GM21526 (cell line): ENCODE data around the gene SLC6A7.

ENCODE experiments used
- ATAC-seq: cut with Tn5 transposase; IDR thresholded peaks from one replicate; pipeline ENCODE4 v1.9.1; 2021; ENCODE audit warnings: moderate library complexity; ENCODE audit not compliant: unreplicated experiment, low FRiP score

The SLC6A7 gene

DNA sequence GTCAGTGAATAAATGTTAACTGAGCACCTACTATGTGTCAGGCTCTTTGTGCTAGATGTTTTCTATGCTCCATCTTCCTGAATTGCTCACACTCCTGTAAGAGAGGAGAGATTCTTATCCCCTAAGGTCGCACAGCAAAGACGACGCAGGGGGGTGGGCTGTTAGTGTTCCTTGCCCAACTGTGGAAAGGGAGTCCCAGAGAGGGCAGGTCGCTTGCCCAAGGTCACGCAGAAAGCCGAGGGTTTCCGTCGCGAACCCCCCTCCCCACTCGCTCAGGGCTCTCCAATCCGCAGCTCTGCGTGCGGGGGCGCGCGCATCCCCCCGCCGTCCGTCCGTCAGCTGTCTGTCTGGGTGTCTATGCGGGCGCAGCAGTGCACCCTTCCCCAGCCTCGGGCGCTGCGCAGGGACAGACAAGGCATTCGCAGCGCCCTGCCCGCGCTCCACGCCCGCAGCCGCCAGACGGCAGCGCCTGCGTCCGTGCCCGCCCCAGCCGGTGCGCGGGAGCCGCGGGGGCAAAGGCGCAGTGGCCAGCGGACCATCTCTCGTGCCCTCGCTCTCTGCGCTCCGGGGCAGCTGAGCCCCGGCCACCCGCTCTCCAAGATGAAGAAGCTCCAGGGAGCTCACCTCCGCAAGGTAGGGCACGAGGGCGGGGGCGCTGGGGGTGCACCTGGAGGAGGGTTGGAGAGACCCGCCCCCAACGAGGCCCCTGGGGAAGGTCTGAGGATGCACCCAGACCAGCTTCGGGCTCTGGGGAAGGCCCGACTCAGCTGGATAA, at the start of gene SLC6A7:
TSS of gene SLC6A7 (plus strand) at position 335 of the 775 bp plus-strand sequence. CDS start at position 601, 266 bp downstream.
- ATAC-seq = no peak

DNA sequence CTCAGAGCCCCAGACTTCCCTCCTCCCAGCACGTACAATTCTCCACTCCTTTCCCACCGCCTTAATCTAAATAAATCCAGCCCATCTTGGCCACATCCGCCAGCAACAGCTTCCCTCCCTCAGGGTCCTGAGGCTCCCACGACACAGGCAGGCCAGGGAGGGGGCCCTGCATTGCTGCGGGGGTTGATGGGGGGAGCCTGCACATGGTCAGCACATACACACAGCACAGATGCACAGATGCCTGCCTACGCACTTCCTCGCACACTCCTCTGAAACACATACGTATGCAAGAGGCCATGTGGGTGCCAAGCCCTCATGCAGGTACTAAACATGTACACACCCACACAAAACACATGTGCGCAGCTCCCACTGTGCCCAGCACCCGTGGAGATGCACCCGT, 49.0 kb upstream of the SLC6A7 start:
- no peak for ATAC-seq

DNA sequence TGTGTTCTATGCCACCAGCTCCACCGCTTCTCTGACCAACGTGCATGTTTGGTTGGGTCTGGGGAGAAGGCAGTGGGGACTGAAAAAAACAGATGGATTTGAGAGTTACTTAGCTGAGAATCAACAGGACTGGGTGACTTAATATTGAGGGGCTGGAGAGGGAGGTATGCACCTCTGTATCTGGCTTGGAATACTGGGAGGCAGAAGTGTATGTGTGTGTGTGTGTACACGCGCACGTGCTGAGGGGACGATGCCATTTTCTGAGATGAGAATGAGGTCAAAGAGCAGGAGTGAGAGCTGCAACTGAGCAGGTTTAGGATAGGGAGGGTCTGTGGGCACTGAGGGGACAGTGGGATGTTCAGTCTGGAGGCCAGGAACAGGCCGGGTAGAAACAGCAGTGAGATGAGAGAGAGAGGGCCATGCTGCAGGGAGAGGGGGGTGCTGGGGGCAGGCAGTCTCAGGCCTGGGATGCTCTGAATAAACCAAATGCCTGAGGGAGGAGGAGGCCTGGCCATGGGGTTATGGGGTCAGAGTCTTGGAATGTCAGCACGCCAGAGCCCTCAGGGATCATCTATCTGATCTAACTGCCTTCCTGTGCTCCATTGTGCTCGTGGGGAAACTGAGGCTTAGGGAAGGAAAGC, 48.2 kb upstream of the SLC6A7 start:
- ATAC-seq = no peak

DNA sequence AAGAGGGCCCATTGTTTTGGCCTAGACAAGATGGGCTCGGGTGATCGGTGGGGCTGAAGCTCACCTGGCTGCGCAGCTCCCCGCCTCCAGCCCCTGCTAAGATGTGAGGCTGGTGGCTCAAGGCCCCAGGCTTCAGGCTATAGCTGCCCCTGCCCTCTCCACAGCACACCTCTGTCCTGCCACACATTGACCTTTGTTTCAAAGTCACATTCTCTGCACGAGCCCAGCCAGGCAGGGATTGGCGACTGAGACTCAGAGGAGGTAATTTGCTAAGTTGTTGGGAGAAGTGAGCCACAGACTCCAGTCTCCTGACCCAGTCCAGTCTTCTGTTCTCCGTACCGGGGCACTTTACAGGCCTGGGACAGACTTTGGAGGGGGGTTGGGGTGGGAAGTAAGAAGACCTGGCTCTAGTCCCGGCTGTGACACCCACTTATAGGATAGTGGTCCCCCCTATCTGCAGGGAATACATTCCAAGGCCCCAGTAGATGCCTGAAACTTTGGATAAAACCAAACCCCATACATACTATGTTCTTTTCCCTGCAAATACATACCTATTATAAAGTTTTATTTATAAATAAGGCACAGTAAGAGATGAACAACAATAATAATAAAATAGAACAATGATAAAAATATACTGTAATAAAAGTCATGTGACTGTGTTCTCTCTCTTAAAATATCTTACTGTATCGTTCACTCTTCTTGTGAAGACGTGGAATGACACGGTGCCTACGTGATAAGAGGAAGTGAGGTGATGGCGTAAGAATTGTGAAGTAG, 47.5 kb upstream of the SLC6A7 start:
- no peak for ATAC-seq

DNA sequence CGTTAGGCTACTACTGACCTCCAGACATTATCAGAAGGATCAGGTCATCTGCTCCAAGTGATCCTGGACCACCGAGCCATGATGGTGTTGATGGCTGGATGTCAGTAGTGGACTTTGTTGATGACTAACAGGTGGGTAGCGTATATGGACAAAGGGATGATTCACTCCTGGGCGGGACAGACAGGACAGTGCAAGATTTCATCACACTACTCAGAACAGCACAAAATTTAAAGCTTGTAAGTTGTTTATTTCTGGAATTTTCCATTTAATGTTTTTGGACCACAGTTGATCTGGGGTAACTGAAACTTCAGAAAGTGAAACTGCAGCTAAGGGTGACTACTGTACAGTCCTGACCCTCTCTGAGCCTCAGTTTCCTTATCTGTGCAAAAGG, 46.9 kb upstream of the SLC6A7 start:
- no peak for ATAC-seq

DNA sequence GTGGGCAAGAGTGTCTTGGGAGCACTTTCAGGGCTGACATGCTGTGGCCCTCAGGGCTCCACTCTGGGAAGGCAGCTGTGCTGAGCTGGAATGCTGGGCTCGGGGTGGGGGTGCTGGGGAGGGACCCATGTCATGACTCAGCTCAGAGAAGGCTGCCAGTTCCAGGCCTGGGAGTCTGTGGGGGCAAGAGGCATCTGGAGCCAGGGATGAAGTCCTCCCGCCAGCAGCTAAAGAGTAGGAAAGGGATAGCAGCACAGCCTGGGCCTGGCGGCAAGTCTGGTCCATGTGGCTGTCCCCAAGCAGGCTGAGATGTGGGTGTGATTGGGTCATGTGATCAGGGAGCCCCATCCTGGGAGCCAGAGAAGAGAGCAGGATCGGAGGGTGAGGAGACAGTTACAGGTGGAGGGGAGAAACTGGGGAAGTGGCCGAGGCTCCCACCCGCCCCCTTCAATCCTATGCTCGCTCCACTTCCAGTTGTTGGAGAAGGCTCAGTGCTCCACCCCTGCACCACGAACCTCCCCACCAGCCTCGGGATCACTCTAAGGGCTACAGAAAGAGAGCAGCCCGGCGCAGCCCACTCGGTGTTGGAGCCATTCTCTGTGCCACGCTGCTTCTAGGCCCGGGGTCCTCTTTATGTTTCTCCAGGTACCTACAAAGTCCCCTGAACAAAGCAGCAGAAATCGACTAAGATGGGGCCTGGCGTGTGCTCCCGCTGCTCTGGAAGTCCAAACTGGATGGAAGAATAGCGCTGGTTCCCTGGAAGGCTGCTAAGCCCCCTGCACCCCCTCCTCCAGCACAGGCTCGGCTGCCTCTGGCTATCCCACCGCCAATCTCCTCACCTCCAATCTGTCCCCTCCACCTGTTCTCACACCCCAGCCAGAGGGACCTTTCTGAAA, 46.3 kb upstream of the SLC6A7 start:
- ATAC-seq = no peak

DNA sequence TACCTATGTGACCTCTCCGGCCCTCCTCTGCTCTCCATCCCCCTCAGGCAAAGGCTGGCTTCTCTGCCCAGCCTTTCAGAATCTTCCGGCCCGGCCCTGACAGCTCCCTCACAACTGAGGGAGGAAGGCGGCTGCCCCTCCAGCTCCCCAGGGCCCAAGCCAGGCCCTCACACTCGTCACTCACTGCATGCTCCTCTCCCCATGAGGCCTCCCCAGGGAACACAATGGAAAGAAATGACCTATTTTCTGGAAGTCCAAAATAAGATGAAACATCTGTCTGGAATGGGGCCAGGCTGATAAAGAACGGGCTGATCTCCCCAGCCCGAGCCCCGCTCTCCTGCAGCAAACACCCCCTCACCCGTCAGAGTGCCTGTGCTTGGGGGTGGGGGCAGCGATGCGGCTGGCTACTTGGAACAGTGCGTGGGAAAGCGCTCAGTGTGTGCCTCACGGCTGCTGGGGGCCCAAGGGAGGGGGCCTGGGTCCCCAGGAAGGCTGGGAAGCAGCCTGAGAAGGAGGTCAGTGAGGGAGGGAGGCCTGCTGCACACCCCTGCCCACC, 45.5 kb upstream of the SLC6A7 start:
- ATAC-seq = no peak

DNA sequence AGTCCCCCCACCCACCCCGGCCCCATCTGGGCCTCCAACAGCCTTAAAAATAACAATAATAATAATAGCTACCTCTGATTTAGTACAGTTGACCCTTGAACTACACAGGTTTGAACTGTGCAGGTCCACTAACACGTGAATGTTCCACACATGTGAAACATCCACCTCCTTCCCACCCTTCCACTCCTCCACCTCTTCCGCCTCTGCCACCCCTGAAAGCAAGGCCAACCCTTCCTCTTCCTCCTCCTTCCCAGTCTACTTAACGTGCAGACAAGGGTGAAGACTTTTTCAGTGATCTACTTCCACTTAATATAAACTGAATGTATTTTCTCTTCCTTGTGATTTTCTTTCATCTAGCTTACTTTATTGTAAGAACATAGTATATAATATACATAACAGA, 45.0 kb upstream of the SLC6A7 start:
- ATAC-seq = no peak

DNA sequence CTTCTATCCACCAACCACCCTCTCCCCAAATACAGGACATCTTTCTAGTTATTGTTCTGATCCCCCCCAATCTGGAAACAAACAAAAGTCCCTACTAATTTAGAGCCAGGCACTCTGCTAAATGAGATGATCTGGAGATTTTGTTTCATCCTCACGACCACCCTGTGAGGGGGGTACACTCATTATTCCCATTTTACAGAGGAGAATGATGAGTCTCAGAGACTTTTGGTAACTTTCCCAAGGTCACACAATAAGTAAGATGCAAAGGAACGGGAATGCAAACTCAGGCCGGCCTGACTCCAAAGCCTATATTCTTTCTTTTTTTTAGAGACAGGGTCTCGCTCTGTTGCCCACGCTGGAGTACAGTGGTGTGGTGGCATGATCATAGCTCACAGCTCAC, 43.6 kb upstream of the SLC6A7 start:
- ATAC-seq = no peak

DNA sequence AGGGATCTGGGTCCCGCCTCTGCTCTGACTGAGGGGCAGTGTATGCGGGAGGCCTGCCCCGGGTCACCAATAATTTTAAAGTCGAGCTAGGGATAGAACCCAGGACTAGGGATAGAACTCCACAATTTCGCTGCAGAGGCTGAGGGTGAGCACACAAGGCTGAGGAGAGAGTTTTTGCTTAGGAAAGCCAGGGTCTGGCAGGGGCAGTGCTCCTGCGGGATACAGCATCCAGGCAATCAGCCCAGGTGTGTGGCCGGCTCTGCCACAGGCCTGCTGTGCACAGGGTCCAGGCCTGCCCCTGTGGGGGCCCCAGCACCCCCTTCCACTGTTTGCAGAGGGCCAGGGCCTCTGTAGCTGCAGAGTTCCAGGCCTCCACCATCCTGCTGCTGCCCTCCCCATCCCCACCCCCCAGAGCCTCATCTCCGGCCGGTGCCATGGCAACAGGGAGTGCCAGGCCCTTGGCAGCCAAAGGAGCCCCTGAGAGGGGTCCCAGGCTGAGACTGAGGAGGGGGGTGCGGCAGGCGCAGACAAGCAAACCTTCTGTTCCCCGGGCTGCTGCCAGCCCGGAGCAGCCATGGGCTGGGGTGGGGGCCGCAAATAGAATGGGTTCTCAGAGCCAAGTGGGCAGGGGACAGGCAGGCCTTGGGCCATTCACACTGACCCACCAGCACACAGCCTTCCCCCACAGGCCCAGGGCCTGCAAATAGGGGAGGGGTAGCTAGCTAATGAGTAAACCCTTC, 42.8 kb upstream of the SLC6A7 start:
- ATAC-seq = no peak

DNA sequence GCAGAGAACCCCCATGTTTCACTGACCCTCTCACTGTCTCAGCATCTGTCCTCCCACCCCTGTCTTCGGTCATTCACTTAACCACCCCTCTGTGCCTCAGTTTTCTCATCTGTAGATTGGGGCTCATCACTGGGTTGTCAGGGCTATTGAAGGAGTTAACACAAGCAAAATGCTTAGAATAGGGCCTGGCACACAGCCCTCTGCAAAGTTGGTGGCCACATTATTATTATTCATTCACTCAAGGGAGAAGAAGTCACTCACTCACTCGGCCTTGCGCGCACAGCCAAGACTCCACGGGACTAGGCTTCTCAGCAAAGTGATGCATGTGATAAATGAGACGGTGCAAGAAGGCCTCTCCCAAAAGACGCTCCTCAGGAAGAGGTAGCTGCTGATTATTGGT, 42.2 kb upstream of the SLC6A7 start:
- no peak for ATAC-seq

DNA sequence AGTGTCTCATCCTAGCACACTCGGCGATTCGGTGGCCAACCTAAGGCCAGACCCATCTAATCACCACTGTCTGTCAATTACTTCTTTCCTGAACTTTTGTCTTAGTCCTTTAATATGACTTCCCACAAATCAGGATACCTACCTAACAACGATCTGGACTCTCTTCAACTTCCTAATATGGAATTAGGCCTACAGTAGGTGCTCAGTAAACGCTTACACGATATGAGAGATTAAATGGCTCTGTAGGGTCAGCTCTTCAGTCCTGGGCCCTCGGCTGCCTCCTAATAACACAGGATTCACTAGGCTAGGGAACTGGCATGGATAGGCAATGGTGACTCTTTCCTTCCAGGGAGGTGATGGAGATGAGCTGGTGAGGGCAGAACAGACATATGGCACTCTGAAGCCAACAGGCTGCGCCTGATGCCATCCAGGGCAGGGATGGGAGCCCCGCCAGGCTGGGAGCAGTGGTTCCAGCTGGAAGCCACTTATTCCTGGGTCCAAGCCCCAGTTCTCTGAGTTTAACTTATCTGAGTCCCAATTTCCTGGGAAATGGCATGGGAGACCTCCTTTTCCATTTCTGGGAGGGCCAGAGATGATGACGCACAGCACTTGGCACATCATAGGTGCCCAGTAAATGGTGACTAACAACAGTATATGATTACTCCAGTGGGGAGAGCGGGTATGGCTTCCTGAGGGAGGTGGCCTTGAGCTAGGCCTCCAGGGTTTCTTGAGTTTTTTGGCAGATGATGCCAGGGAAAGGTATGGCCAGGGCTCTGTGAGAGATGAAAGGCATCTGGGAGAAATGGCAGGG, 41.5 kb upstream of the SLC6A7 start:
- no peak for ATAC-seq

DNA sequence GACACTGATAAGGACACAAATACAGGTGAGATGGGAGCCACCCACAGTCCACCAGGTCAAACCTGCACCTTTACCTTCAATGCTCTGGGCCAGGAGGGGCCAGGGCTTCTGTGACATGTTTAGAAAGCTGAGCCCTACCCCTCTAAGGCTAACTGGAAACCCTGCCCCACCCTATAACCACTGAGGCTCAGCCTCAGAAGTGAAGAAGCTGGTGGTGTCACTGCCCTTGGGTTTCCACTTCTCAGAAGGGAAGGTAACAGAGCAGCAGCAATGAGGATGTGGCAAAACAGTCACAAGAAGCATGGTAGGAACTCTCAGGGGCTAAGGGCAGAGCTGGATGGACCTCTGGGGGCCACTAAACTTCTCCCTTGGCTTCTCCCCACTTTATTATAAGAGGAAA, 40.2 kb upstream of the SLC6A7 start:
- no peak for ATAC-seq

DNA sequence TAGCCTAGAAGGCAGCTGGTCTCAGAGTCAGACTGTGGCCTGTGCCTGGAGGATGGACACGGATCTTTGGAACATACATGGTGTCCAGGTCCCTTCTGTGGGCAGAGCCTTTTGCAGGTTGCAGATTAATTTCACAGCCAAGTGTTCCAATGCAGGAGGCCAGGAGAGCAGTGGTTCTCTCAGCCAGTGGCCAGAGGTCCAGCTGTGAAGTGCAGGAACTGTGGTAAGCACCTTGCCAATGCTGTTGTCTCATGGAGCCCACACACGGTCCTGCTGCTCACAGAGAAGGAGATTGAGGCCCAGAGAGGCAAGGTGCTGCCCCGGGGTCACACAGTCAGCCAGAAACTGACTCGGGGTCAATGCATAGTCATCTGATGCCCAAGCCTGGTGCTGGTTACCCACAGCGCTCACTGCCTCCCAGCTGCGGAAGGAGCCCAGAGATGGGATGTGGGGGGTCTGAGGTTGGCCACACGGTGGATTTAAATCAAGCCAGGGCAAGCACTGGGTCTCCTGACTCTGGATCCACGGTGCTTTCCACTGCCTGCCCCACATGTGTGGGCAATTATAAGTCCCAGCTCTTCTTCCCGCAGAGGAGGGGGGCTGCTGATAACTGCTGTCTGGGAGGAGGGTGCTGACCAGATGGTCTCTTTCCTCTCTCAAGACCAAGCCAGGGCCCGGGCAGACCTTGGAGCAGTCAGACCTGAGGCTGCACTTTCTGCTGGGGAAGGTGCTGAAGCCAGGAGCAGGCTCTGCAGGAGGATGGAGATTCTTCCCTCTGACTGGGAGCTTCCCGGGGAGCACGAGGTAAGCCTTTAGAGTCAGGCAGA, 37.0 kb upstream of the SLC6A7 start:
- no peak for ATAC-seq

DNA sequence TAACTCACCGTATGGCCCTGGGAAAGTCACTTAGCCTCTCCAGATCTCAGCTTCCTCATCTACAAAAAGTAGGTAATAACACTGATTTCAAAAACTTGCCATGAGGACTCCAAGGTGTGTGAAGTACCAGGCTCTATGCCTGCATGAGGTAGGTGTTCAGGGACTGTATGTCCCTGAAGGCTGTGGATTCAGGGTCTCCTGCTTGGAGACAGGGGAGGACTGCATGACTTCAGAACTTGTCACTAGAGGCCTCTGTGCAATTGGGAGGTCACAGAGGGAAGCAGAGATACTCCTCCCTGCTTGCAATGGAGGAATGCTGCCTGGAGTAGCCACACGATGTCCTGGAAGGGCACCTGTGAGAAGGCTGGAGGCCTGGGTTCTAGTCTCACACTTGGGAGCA, 36.4 kb upstream of the SLC6A7 start:
- ATAC-seq = no peak

DNA sequence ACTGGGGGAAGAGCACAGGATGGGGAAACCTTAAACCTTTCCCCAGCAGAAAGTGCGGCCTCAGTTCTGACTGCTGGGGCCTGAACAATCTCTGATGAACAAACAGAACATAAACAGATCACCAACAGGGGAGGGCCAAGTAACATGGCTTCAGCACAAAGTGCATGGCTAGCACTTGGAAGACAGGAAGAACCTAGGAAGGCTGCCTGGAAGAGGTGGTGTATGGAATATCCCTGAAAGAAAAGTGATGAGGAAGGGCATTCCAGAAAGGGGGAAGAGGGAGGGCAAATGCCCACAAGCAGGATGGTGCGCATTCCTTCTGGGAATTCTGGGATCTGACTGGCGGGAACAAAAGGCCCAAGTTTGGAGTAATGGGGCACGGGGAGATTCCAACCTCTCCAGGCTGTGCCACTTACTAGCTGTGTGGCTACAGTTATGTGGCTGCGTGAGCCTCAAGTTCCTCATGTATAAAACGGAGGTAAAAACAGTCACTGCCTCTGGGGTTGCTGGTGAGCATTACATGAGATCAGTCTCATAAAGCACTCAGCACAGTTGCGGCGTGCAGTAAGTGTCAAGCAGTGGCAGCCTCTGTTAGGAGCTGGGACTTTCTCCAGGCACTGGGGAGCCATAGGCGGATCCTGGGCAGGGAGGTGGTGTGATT, 35.8 kb upstream of the SLC6A7 start:
- no peak for ATAC-seq

DNA sequence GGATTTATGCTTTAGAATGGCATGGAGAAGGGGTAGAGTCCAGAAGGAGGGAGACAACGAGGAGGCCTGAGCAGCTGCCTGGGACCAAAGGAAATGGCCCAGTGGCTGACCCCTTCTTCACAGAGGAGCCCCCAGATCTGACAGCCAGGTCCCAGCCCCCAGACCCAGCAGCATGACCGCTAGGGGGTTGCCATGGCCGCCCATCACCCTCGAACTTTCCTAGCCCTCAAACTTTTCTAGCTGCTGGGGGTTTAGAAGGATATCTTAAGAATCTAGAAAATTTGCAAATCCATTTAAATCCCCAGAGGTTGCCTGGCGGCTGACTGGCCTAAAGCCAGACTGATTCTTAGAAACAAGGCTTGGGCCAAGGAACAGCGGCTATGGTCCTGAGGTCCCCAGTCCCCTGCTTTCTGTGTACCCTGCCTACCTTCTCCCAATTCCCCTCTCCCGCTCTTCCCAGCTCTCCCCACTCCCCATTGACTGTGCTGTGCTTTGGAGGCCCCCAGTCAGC, 35.2 kb upstream of the SLC6A7 start:
- ATAC-seq = no peak
